CD4-positive, alpha-beta memory T cell (primary cell): ENCODE data around the gene PI4KA. TPM values are rescaled to one million over a fixed set of nuclear protein-coding genes. Genes with fewer than 3 reads are reported as not detected.
A peak's percentile ranks its signal among the peaks of the same experiment; 100 is the strongest.

Experiments
- CTCF ChIA-PET: fragments of 350-600 bp; sonication (Branson Sonifier 250); formaldehyde crosslinking; loops from one replicate; lab custom pipeline; 2021; ENCODE audit warnings: inconsistent platforms; ENCODE audit not compliant: partially characterized antibody; lab: Charles Lee
- POLR2A ChIA-PET: fragments of 350-600 bp; sonication (Branson Sonifier 250); formaldehyde crosslinking; loops from one replicate; lab custom pipeline; 2021; ENCODE audit not compliant: partially characterized antibody; lab: Charles Lee
- DNase-seq, 5 donors: peaks; one replicate each; pipeline versions ENCODE4 v3.0.0 to v3.0.0-alpha.2; 2020 to 2022; ENCODE audit warnings: mixed read lengths in 1 of 5
- H3K27ac ChIP-seq: one replicate; pipeline ENCODE4 v1.7.0; 2013; ENCODE audit warnings: low read depth, low read length
- H3K27me3 ChIP-seq: 2 replicates; pipeline ENCODE4 v1.7.0; 2013; ENCODE audit warnings: mild to moderate bottlenecking, low read length, moderate library complexity; ENCODE audit not compliant: insufficient read depth
- H3K36me3 ChIP-seq: 2 replicates; pipeline ENCODE4 v1.7.0; 2013; ENCODE audit warnings: mild to moderate bottlenecking, low read length, moderate library complexity; ENCODE audit not compliant: insufficient read depth
- H3K4me1 ChIP-seq: 2 replicates; pipeline ENCODE4 v1.7.0; 2013; ENCODE audit warnings: mild to moderate bottlenecking, low read length, moderate library complexity; ENCODE audit not compliant: insufficient read depth
- H3K4me3 ChIP-seq, 2 donors: one replicate each; pipeline ENCODE4 v1.7.0; 2013; ENCODE audit warnings: low read length in 2 of 2, mild to moderate bottlenecking in 1 of 2
- H3K9me3 ChIP-seq, 2 donors: one replicate each; pipeline ENCODE4 v1.7.0; 2013; ENCODE audit warnings: low read length in 2 of 2, control low read depth in 1 of 2; ENCODE audit not compliant: control insufficient read depth in 1 of 2
- H3K27ac Mint-ChIP-seq, 7 donors: one replicate each; pipeline ENCODE4 v1.8.0; 2020 to 2021; ENCODE audit warnings: mixed read lengths in 7 of 7, mild to moderate bottlenecking in 6 of 7, inconsistent platforms in 3 of 7, moderate library complexity in 3 of 7
- H3K27me3 Mint-ChIP-seq, 2 donors: one replicate each; pipeline ENCODE4 v1.8.0; 2020 to 2021; ENCODE audit warnings: mixed read lengths in 2 of 2
- H3K36me3 Mint-ChIP-seq, 2 donors: one replicate each; pipeline ENCODE4 v1.8.0; 2020 to 2021; ENCODE audit warnings: mixed read lengths in 2 of 2, inconsistent platforms in 1 of 2, mild to moderate bottlenecking in 1 of 2
- H3K4me1 Mint-ChIP-seq, 4 donors: one replicate each; pipeline ENCODE4 v1.8.0; 2020 to 2021; ENCODE audit warnings: mixed read lengths in 4 of 4, mild to moderate bottlenecking in 1 of 4
- H3K4me3 Mint-ChIP-seq, 8 donors: one replicate each; pipeline ENCODE4 v1.8.0; 2020 to 2021; ENCODE audit warnings: mixed read lengths in 8 of 8, mild to moderate bottlenecking in 7 of 8, moderate library complexity in 6 of 8, inconsistent platforms in 3 of 8
- H3K9me3 Mint-ChIP-seq, 8 donors: one replicate each; pipeline ENCODE4 v1.8.0; 2020 to 2021; ENCODE audit warnings: mixed read lengths in 8 of 8, mild to moderate bottlenecking in 5 of 8, inconsistent platforms in 3 of 8, moderate library complexity in 1 of 8
- intact Hi-C: fragments of 100-400 bp; cut with micrococcal nuclease; formaldehyde crosslinking; loops from one replicate; pipeline ENCODE4 v1.15.1; 2023
- polyA plus RNA-seq, 2 donors: library from polyadenylated mRNA; unstranded; fragments of 300-500 nt; fragmentation: Illumina TruSeq; gene quantifications; one replicate each; pipeline ENCODE4 v1.2.3, GENCODE V29; 2021
- total RNA-seq, 2 experiments: library from RNA; stranded (reverse); gene quantifications; one replicate each; pipeline ENCODE4 v1.2.3, GENCODE V29; 2021

The PI4KA gene
- total RNA-seq (100 to 1,000 TPM; 142 to 145 TPM), polyA plus RNA-seq (10 to 100 TPM; 31.5 to 78.5 TPM)

GRCh38 chr22:20858615-20859416, at the start of gene PI4KA, which contains the start of gene SNAP29:
TSS of gene PI4KA (minus strand) at chr22:20858811. CDS start at chr22:20858725, 86 bp downstream.
TSS of gene SNAP29 (plus strand) at chr22:20859007. CDS start at chr22:20859111, 104 bp downstream.
- POLR2A ChIA-PET: interaction anchor here (1.0 to 1.5 kb wide), 5 partner anchors 9 to 771 kb away, joined by 3 to 5 read pairs (median 3); partner anchors contain the start of gene YDJC
- no peaks in the 10 kb centered on the region for H3K9me3 ChIP-seq
- peak within 1 kb of the TSS; percentile 85 to 94 (median 92) for H3K27ac Mint-ChIP-seq
- peak within 1 kb of the TSS; percentile 19 to 80 for H3K4me3 ChIP-seq
- H3K4me1 ChIP-seq: peaks cover 63% of the 10 kb centered on the region
- H3K27me3 ChIP-seq: no peaks in the 10 kb centered on the region
- H3K4me3 Mint-ChIP-seq: peak within 1 kb of the TSS; percentile 85 to 95 (median 88)
- H3K36me3 Mint-ChIP-seq: peaks cover 10 to 17% of the 10 kb centered on the region in 2 donors
- H3K9me3 Mint-ChIP-seq: no peaks in the 10 kb centered on the region
- no peaks in the 10 kb centered on the region for H3K27me3 Mint-ChIP-seq
- intact Hi-C loops: loop anchor here (1.0 to 5.0 kb wide), 3 partner anchors 58 to 467 kb away; partner anchors contain the start of genes CRKL and ZNF74
- H3K36me3 ChIP-seq: no peaks in the 10 kb centered on the region
- CTCF ChIA-PET: no interaction called here
- peak within 1 kb of the TSS; percentile 79 for H3K27ac ChIP-seq
- peaks cover 33 to 80% (median 61%) of the 10 kb centered on the region in 4 donors for H3K4me1 Mint-ChIP-seq
- peak; percentile 97 to 98 (median 98) for DNase-seq

- Mint-ChIP-seq H3K9me3 (no peaks in the 10 kb centered on the region), H3K27ac (no peak overlapping the region), H3K27me3 (no peaks in the 10 kb centered on the region), H3K4me1 (no peaks in the 10 kb centered on the region), H3K36me3 (no peaks in the 10 kb centered on the region), H3K4me3 (no peak overlapping the region)
- H3K4me3 ChIP-seq: no peak overlapping the region
- no peaks in the 10 kb centered on the region for H3K4me1 ChIP-seq
- CTCF ChIA-PET: no interaction called here
- no peak for DNase-seq
- no peak overlapping the region for H3K27ac ChIP-seq
- no peaks in the 10 kb centered on the region for H3K36me3 ChIP-seq
- intact Hi-C loops: no loop called here
- POLR2A ChIA-PET: no interaction called here
- no peaks in the 10 kb centered on the region for H3K27me3 ChIP-seq
- no peaks in the 10 kb centered on the region for H3K9me3 ChIP-seq
Observed at GRCh38 chr22:20906387-20906767, 47.8 kb upstream of the PI4KA start.

DNA sequence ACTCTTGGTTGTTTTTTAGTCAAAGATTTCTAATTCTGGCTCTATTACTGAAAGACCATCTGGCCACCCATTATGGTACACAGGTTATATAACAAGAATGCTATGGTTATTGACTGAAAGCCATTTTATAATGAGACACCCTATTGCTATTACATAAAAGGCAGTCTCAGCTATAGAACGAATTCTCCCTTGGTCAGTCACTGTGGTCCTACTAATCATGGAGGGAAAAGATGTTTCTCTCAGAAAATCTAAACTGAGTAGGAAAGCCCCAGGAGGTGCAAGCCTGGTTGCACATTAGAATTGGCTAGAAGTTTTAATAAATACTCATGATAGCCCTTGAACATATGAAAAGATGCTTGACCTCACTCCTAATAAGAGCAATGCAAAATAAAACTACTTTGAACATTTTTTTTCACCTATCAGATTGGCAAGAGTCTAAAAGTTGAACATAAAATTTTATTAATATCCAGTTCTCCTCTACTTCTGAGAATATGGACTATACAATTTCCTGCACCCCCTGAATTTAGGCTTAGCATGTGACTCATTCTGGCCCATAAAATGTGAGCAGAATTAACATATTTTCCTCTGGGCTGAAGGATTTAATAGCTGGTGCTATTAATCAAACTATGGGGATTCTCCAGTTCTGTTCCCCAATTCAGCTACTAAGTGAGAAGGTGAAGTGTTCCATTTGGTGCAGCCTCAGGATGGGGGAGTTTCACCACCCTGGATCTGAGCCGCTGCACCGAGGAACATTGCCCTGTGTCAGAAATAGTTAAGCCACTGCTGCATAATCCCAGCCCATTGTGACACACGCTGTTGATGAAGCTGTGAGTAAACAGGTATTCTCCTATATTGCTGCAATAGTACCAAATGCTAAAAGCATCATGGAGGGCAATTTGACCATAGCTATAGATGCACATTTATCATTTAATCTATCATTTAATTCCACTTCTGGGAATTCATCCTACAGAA, 47.1 kb upstream of the PI4KA start:
- Mint-ChIP-seq H3K9me3 (no peaks in the 10 kb centered on the region), H3K4me3 (no peak overlapping the region), H3K4me1 (no peaks in the 10 kb centered on the region), H3K27me3 (no peaks in the 10 kb centered on the region), H3K36me3 (no peaks in the 10 kb centered on the region), H3K27ac (no peak overlapping the region)
- H3K27ac ChIP-seq: no peak overlapping the region
- CTCF ChIA-PET: interaction anchor here (0.5 kb wide), 1 partner anchor 41 kb away, joined by 3 read pairs; no protein-coding TSS in a partner anchor
- DNase-seq: no peak
- H3K4me1 ChIP-seq: no peaks in the 10 kb centered on the region
- POLR2A ChIA-PET: no interaction called here
- no peaks in the 10 kb centered on the region for H3K27me3 ChIP-seq
- H3K36me3 ChIP-seq: no peaks in the 10 kb centered on the region
- H3K4me3 ChIP-seq: no peak overlapping the region
- H3K9me3 ChIP-seq: no peaks in the 10 kb centered on the region
- intact Hi-C loops: no loop called here

DNA sequence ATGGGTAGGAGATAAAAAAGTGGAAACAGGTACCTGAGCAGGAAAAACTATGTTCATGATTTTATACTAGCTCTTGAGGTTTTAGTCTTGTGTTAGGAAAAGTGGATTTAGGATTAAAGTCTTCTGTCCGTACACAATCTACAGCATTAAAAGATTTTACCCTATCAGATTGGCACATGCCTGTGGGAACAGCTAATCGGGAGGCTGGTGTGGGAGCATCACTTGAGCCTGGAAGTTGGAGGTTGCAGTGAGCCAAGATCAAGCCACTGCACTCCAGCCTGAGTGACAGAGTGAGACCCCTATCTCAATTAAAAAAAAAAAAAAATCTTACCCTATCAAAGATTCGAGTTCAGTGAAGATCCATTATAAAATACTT, 46.4 kb upstream of the PI4KA start:
- POLR2A ChIA-PET: no interaction called here

GRCh38 chr22:20904008-20904979, 45.7 kb upstream of the PI4KA start:
- no peak overlapping the region for H3K27ac Mint-ChIP-seq
- Histone ChIP-seq H3K27ac (no peak overlapping the region), H3K4me1 (no peaks in the 10 kb centered on the region), H3K27me3 (no peaks in the 10 kb centered on the region), H3K9me3 (no peaks in the 10 kb centered on the region), H3K4me3 (no peak overlapping the region), H3K36me3 (no peaks in the 10 kb centered on the region)
- CTCF ChIA-PET: no interaction called here
- POLR2A ChIA-PET: no interaction called here
- DNase-seq: no peak
- intact Hi-C loops: no loop called here
- no peak overlapping the region for H3K4me3 Mint-ChIP-seq
- no peaks in the 10 kb centered on the region for H3K36me3 Mint-ChIP-seq
- H3K27me3 Mint-ChIP-seq: no peaks in the 10 kb centered on the region
- H3K9me3 Mint-ChIP-seq: no peaks in the 10 kb centered on the region
- H3K4me1 Mint-ChIP-seq: no peaks in the 10 kb centered on the region

More for the DNA sequence above, 46.4 kb upstream of the PI4KA start:
- H3K9me3 ChIP-seq: no peaks in the 10 kb centered on the region
- no peaks in the 10 kb centered on the region for H3K9me3 Mint-ChIP-seq
- intact Hi-C loops: no loop called here
- H3K4me1 ChIP-seq: no peaks in the 10 kb centered on the region
- H3K27me3 ChIP-seq: no peaks in the 10 kb centered on the region
- no peak for DNase-seq
- H3K27me3 Mint-ChIP-seq: no peaks in the 10 kb centered on the region
- H3K36me3 ChIP-seq: no peaks in the 10 kb centered on the region
- H3K4me1 Mint-ChIP-seq: no peaks in the 10 kb centered on the region
- H3K27ac Mint-ChIP-seq: no peak overlapping the region
- H3K27ac ChIP-seq: no peak overlapping the region
- no peaks in the 10 kb centered on the region for H3K36me3 Mint-ChIP-seq
- no peak overlapping the region for H3K4me3 ChIP-seq
- CTCF ChIA-PET: no interaction called here
- H3K4me3 Mint-ChIP-seq: no peak overlapping the region

DNA sequence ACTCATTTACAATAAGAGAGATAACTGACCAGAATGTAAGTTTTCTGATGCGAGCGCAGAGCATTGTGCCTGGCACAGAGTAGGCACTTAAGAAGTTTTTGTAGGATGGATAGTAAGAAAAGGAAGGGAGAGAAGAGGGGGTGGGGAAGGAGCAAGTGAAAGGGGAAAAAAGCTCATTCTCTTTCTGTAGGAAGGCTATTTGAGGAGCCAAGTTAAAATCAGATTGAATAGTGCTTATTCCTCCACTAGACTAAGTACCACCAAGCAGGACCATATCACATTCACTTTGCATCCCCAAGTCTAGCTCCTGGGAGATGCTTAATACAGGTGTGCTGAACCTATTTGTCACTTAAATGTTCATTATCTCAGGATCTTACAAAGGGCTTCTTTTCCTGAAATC, 44.5 kb upstream of the PI4KA start:
- no peaks in the 10 kb centered on the region for H3K27me3 ChIP-seq
- no peaks in the 10 kb centered on the region for H3K27me3 Mint-ChIP-seq
- no peaks in the 10 kb centered on the region for H3K4me1 ChIP-seq
- H3K4me3 Mint-ChIP-seq: no peak overlapping the region
- no peak overlapping the region for H3K4me3 ChIP-seq
- ChIA-PET POLR2A (no interaction called here), CTCF (no interaction called here)
- no peaks in the 10 kb centered on the region for H3K36me3 ChIP-seq
- DNase-seq: no peak
- intact Hi-C loops: no loop called here
- H3K27ac ChIP-seq: no peak overlapping the region
- H3K27ac Mint-ChIP-seq: no peak overlapping the region
- no peaks in the 10 kb centered on the region for H3K9me3 ChIP-seq
- no peaks in the 10 kb centered on the region for H3K4me1 Mint-ChIP-seq
- no peaks in the 10 kb centered on the region for H3K9me3 Mint-ChIP-seq
- H3K36me3 Mint-ChIP-seq: no peaks in the 10 kb centered on the region
